Embryonic facial prominence (tissue), 1 donor: ENCODE results near the gene AATF.

Source experiments
- DNase-seq: peaks from one replicate; pipeline ENCODE4 v3.0.0-alpha.2; 2016; ENCODE audit errors: extremely low spot score

AATF gene

GRCh38 chr17:36948717-36949460 lies at the start of gene AATF:
Gene AATF, plus strand, starts transcription at chr17:36948954. Its CDS starts 172 bp downstream, at chr17:36949126.
- peak; percentile 87 for DNase-seq

DNA sequence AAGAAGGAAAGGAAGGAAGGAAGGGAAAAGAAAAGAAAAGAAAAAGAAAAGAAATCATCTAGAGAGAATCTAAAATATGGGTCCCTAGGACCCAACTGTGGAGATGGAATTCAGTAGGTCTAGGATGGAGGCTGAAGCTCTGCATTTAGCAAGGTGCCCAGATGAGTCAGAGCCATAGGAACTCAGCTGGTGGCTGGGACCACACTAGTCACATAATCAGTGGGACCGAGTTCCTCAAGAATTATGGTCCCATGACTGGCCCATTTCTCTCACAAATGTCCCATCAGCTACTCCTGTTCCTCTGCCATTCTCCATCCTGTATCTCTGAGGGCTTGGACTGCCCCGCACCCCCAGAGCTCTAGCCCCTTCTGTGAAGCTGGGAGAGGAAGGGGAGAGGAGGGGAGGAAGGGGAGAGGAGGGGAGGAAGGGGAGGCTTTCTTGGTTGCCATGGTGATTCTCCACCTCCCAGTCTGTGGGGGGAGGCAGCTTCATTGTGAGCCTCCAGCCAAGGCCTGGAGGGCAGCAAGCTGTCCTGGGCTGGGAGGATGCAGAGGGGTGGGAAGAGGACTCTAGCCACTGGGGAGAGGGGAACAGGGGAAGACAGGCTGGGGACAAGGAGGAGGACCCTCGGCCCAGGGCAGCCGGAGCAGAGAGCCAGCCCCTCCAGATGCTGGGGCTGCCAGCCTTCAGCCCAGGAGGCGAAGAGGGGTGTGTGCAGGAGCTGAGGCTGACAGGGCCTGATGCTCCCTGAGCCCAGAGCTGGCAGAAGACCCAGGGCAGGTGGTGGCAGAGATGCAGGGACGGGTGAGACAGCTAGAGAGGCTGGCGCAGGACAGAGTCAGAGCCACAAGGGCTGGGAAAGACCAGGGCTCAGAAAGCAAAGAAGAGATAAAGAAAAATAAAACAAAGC lies 49.2 kb upstream of the AATF start:
- no peak for DNase-seq

DNA sequence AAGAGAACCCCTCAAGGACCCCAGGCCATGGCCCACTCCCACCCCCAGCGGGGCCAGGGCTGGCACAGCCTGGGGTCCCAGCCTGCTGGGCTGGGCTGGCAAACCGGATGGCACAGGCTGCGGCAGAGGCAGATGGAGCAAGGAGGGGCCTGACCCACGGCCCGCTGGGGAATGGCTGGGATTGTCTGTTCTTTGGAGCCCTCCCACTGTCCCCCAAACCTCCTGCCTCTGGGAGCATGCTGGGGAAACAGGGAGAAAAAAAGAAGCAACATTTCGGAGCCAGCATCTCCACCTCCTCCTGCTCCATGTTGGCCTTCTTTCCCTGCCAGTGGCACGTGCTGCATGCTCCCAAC lies 48.6 kb upstream of the AATF start:
- DNase-seq: no peak

DNA sequence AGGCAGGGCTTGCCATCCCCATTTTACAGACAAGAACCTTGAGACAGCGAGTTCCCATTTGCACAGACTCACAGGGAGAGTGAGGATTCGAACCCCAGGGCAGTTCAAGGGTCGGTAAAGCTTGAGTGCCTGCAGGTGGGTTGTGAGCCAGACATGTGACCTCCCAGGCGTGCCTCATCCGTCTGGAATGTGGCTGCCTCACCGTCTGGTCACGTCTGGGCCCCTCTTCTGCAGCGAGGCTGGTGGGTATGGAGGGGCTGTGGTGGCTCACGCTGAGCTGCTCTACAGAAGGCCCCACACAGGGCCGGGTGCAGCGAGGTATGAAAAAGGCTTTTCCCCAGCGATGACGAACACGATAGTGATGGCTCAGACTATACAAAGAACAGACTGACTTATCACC lies 47.2 kb upstream of the AATF start:
- no peak for DNase-seq

- no peak for DNase-seq
Measured at GRCh38 chr17:36907407-36907806, 41.3 kb upstream of the AATF start.

GRCh38 chr17:36910513-36910912 lies 38.2 kb upstream of the AATF start:
- no peak for DNase-seq

- DNase-seq: no peak
Measured at GRCh38 chr17:36911001-36911400, 37.8 kb upstream of the AATF start.

DNA sequence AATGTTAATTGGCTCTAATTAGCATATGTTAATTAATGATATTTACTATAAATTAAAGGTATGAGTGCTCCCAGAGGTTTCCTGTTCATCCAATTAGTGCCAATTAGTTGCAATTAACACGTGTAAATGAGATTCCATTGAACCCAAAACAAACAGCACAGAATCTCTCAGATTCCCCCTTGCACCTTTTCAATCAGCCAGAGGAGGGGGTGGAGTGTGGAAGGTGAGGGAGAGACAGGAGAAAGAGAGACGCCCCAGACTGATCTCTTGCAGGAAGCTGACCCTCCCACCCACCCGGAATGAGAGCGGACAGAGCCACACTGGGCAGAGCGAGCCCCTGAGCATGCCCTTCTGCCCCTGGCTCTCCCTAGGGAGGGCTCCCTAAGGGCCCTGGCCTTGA lies 35.6 kb upstream of the AATF start:
- DNase-seq: no peak

DNA sequence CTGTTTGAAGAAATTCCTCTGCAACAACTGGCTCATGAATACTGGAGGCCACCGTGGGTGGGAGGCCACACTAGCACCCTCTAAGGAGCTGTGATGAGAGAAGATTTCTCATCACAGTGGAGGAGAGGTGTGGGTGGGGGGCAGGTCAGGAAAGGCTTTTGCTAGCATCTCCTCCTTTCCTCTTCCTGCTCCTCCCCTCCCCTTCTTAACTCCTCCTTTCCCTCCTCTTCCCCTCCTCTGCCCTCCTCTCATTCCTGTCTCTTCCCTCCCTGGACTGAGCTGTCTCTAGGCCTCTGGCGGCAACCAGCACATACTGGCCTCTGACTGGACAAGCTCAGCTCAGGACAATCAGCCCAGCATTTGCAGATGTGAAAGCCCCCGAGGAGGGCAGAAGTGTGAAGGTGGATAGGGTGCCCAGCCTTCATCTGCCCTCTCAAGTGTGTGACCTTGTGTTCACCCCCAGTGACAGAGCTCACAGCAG lies 30.5 kb upstream of the AATF start:
- no peak for DNase-seq

DNA sequence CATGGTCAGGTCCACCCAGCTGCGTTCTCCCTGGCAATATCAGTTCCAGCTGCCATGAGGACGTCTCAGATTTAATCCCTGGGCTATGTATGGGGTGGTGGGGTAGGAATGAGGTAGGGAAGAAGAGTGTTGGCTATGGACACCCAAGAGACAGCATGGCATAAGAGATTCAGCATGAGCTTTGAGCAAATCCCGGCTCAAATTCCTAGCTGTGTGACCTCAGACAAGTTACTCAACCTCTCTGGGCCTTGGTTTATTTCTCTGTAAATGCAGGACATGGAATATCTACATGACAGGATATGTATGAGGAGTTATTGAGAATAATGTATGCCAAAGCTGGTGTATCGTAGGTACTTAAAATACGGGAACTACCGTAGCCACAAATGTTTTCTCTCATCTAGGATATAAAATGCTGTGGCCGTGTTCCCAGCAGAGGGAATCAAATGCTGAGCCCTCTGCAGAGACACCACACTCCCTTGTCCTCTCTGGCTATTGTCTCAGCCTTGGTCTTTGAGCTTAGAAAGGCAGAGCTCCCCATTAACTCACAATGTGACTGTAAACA lies 29.3 kb upstream of the AATF start:
- no peak for DNase-seq

DNA sequence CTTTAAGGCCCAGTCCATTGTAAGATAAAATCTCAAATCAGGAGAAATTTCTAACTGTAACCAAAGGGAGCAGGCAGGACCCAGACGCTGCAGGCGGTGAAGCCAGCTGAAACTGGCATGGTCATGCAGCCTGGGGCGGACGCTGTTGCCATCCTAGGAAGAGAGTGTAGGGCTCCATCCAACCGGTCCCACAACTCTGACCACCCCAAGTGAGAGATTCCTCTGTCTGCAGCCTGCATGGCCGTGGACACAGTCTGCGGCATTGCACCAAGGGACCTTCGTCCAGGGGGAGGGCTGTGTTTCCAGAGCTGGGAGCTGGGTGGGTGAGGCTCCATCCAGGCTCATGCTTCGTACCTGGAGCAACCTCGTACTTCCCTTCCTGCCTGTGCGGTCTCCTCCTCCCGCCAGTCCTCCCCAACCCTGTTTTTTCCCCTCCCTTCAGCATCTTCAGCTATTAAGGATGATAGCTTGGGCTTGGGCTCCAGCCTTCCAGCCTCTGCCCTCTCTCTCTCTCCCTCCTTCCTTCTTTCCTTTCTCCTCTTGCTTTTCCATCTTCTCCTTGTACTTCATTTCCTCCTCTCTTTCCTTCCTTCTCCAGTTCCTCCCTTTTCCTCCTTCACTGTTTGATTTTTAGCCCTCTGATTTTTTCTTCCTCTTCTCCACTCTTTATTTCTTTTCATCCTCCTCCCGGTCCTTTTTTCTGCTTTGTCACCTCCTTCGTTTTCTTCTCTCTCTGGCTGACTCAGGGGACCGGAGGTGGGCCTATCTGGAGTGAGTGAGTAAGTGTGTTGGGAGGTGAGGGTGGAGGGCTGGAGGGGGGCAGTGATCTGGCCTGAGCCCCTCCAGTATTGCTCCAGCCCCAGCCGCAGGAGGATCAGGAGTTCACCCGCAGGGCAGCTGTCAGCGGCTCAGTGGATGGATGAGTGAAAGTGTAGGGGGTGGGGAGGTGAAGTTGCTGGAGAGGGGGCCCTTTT lies 28.4 kb upstream of the AATF start:
- DNase-seq: no peak

DNA sequence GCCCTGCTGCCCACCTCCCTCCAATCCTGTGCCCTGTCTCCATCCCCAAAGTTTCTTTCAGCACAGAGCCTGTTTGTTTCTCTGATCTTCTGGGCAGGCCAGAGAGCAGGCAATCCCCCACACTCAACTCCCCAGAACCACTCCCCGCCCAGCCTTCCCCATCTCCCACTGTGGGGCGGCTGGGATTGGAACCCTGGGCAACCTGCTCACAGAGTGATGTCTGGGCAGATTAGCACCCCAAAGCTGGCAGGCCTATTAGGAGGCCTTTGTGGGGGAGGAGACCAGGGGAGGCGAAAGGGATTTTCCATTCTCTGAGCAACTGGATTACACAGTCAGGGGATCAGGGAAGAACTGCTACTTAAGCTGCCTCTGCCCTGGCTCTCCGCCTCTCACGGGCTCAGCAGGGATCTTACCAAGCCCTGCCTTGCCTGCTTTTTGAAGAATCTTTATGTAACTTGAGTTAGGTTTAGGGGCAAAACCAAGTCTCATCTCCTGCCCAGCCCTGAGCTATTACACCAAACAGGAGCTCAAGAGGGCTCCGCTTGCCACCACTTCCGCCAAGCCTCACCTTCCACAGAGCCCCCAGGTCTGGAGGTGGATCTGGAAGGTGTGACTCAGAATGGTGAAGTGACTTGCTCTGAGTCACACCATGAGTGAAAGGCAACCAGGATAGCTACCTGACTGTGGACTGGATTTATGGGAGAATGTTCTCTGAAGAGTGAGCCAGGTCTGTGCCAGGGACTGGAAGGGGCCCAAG lies 27.5 kb upstream of the AATF start:
- DNase-seq: no peak

GRCh38 chr17:36922175-36922574 lies 26.6 kb upstream of the AATF start:
- DNase-seq: no peak

GRCh38 chr17:36923814-36924221 lies 24.9 kb upstream of the AATF start:
- DNase-seq: no peak

GRCh38 chr17:36926226-36926625 lies 22.5 kb upstream of the AATF start:
- no peak for DNase-seq

DNA sequence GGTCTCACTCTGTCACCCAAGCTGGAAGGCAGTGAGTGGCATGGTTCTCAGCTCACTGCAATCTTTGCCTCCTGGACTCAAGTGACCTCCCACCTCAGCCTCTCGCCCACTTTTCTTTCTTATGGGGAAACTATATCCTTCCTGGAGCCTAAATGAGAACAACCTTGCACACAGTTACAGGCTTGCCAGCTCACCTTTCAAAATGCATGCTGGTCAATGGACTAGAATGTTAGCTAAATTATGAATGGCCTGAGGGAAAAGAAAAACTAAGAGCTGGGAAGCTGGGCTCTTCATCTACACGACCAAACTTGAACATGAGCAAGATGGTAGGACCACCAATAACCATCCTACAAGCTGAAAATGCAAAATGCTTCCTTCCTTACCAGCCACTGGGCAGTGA lies 22.1 kb upstream of the AATF start:
- DNase-seq: no peak

DNA sequence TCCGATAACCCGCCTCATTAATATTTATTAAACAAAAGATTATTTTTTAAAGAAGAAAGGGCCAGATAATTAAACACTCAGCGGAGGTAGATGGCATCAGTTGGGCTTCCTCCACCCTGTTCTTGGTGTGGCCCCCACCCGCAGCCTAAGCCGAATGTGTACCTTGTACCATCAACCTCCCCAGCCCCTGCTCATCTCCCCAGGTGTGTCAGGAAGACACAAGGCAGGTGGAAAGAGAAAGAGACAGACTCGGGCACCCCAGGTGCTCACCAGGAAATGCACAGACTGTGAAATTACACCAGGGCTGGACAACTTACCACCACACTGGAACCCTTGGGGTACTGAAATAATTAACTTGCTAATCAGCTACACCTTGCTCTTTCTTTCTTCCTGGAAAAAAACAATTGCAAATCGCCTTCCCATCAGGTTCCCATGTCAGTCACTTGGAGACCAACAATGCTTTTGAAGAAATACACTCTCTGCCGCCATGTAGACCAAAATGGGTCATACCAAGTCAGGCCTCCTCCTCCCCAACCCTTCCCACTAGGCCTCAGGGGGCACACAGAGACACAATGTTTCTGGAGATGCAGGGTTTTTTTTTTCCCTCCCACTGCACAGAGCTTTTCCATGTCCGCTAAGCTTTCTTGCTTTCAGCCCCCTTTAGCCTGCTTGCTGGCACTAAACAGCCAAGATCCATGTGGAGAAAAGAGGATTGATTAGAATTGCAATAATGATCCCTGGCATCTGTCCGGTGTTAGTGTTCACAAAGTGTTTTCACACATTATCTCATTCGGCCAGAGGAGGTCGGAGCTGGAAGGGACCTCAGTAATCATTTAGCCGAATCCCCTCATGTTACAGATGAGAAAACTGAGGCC lies 20.0 kb upstream of the AATF start:
- DNase-seq: no peak

- no peak for DNase-seq
Measured at GRCh38 chr17:36929851-36930582, 18.7 kb upstream of the AATF start.

- DNase-seq: no peak
Measured at GRCh38 chr17:36930583-36930900, 18.2 kb upstream of the AATF start.
